ENCODE measurements around the gene USP32.
"Not testable (repeated sequence)": the region's sequence is repeated elsewhere in the genome, so short reads cannot be mapped to it uniquely, and the experiment has no call there.

USP32 gene

GRCh38 chr17:60292697-60293096 is 99.2 kb downstream of the USP32 start:
- no peak for DNase-seq

GRCh38 chr17:60284709-60285108 is 107.2 kb downstream of the USP32 start:
- no peak for DNase-seq

GRCh38 chr17:60283816-60284215 is 108.1 kb downstream of the USP32 start:
- no peak for DNase-seq

- no peak for DNase-seq
Measured at GRCh38 chr17:60280673-60281072, 111.3 kb downstream of the USP32 start.

GRCh38 chr17:60278237-60278636 is 113.7 kb downstream of the USP32 start:
- no peak for DNase-seq

GRCh38 chr17:60277258-60277657 is 114.7 kb downstream of the USP32 start:
- no peak for DNase-seq

GRCh38 chr17:60269417-60269816 is 122.5 kb downstream of the USP32 start:
- no peak for DNase-seq

- no peak for DNase-seq
Measured at GRCh38 chr17:60260540-60260939, 131.4 kb downstream of the USP32 start.

- DNase-seq, result no peak
Measured at GRCh38 chr17:60258313-60258712, 133.6 kb downstream of the USP32 start.

GRCh38 chr17:60256174-60256573 is 135.8 kb downstream of the USP32 start:
- DNase-seq, result no peak

- DNase-seq, result no peak
Measured at GRCh38 chr17:60253048-60253447, 138.9 kb downstream of the USP32 start.

GRCh38 chr17:60252459-60252858 is 139.5 kb downstream of the USP32 start:
- DNase-seq, result no peak

- DNase-seq, result no peak
Measured at GRCh38 chr17:60249290-60249826, 142.6 kb downstream of the USP32 start.

- DNase-seq, result no peak
Measured at GRCh38 chr17:60248618-60249289, 143.2 kb downstream of the USP32 start.

GRCh38 chr17:60247836-60248461 is 144.0 kb downstream of the USP32 start:
- no peak for DNase-seq

GRCh38 chr17:60244656-60245055 is 147.3 kb downstream of the USP32 start:
- DNase-seq, result no peak

- DNase-seq, result no peak
Measured at GRCh38 chr17:60240290-60240689, 151.6 kb downstream of the USP32 start.

- no peak for DNase-seq
Measured at GRCh38 chr17:60231691-60232090, 160.2 kb downstream of the USP32 start.

- no peak for DNase-seq
Measured at GRCh38 chr17:60231234-60231633, 160.7 kb downstream of the USP32 start.

GRCh38 chr17:60230358-60230757 is 161.6 kb downstream of the USP32 start:
- no peak for DNase-seq

GRCh38 chr17:60229188-60229802 is 162.6 kb downstream of the USP32 start:
- no peak for DNase-seq

- not testable (repeated sequence) for DNase-seq
Measured at GRCh38 chr17:60227276-60227675, 164.7 kb downstream of the USP32 start.

- DNase-seq, result no peak
Measured at GRCh38 chr17:60224064-60224463, 167.9 kb downstream of the USP32 start.

GRCh38 chr17:60223456-60223855 is 168.5 kb downstream of the USP32 start:
- DNase-seq, result no peak

Data from femur (tissue), 1 donor.